Stimulated activated CD8-positive, alpha-beta memory T cell treated with anti-CD3 and anti-CD28 coated beads, Interleukin-15, amount 100 ng/mL, for 48 hours (primary cell): ENCODE results near the gene ZBTB48.
A peak's percentile ranks its signal among the peaks of the same experiment; 100 is the strongest.
"Not testable (repeated sequence)": the region's sequence is repeated elsewhere in the genome, so short reads cannot be mapped to it uniquely, and the experiment has no call there.

Source experiments
- DNase-seq, 2 donors: peaks; one replicate each; pipeline ENCODE4 v3.0.0-alpha.2; 2020; ENCODE audit warnings: low read depth in 2 of 2

Gene ZBTB48

DNA sequence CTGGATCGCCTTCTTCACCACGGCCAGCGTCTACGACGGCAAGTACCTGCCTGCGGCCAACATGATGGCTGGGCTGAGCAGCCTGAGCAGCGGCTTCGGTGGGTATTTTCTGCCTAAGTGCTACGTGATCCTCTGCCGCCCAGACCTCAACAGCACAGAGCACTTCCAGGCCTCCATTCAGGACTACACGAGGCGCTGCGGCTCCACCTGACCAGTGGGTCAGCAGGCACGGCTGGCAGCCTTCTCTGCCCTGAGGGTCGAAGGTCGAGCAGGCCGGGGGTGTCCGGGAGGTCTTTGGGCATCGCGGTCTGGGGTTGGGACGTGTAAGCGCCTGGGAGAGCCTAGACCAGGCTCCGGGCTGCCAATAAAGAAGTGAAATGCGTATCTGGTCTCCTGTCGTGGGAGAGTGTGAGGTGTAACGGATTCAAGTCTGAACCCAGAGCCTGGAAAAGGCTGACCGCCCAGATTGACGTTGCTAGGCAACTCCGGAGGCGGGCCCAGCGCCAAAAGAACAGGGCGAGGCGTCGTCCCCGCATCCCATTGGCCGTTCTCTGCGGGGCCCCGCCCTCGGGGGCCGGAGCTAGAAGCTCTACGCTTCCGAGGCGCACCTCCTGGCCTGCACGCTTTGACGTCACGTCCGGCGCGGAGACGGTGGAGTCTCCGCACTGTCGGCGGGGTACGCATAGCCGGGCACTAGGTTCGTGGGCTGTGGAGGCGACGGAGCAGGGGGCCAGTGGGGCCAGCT is at the start of gene ZBTB48:
TSS of gene ZBTB48 (plus strand) at position 621 of the 745 bp plus-strand sequence. CDS start 616 bp downstream, outside the sequence.
- DNase-seq, result peak; percentile 98

DNA sequence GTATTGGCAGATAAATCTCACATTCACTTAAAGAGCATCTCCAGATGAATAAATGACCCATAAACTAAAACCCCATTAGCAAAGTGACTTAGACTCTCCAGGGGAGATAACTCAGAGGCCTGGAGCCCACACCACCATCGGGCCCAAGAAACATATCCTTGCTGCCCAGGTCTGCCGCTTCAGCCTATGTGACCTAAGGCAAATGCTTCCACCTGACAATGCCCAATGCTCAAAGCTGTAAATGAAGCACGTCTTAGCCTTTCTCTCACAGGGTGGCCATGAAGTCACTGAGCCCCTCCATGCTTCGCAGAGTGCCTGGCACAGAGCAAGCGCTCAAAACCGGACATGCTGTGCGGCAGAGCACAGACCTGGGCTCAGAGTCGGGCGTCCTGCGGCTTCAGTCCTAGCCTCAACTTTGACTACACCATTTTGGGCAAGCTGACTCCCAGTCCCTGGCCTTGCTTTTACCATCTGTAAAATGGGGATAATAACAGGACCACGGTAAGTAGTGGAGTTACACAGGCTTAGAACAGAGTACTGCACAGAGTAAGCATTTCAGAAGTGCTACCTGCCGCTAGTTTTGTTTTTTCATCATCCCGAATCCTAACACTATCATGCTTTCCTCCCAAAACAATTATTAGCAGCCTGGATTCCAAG is 49.2 kb upstream of the ZBTB48 start:
- DNase-seq, result no peak

DNA sequence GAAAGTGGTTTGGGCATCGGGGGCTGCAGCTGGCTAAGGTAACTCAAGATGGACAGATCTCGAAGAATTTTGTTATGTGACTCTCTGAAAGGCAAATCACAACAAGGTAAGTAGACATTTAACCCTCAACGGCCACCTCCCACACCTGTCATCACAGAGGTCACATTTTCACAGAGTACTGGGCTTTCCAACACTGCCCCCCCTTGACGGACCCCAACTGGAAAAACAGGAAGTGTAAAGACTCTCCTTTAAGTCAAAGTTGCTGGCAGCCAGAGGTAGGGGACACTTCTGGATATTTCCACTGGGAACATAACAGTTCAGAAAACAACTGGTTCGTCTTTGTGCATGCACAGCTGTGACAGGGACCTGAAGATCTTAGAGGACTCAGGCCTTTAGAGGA is 47.8 kb upstream of the ZBTB48 start:
- no peak for DNase-seq

DNA sequence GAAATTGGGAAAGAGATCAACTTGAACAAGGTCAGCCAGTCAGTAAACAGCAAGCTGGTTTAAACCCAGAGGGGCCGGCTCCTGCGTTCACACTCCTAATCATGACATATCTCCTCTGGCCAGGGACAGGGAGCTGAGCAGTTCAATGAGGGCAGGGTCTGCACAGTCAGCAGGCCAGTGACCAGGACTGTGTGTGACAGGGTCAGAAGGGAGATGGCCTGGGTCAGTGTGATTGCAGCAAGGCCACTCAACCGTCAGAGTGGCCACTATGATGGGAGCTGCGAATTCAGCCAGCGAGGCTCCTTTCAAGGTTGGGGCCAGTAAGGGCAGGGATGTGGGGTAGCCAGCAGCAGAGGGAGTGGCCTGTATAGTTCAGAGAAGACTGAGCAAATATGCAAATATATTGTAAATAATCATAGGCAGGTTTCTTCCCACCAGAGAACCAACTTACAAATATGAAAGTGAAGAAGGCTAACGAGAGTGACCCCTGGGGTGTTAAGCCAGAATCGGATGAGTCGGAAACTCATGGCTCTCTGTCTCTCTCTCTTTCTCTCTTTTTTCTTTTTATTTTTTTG is 45.5 kb upstream of the ZBTB48 start:
- DNase-seq, result no peak

DNA sequence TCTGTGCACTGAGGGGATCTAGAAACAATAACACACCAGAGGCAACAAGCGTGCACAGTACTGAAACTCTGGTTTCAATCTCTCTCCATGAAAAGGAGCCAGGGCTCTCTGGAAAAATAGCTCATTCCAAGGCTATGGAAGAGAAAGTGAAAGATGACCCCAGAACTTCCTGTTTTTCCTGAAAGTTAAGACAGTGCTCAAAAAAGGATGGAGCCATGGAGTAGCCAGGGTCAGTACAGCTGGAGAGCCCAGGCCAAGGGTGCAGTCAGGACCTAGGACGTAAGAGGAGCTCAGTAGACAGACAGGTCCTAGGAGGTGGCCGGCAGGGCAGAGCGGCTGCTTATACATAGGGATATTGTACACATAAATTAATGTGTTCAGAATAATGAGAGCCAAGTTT is 44.6 kb upstream of the ZBTB48 start:
- DNase-seq, result no peak

DNA sequence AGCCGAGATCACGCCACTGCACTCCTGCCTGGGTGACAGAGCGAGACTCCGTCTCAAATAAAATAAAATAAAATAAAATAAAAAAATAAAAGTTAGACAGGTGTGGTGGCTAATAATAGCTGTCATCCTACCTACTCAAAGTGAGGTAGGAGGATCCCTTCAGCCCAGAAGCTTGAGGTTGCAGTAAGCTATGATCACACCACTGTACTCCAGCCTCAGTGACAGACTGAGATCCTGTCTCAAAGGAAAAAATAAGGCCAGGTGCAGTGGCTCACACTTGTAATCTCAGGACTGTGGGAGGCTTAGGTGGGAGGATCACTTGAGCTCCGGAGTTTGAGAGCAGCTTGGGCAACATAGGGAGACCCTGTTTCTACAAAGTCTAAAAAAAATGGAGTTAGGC is 43.5 kb upstream of the ZBTB48 start:
- no peak for DNase-seq

DNA sequence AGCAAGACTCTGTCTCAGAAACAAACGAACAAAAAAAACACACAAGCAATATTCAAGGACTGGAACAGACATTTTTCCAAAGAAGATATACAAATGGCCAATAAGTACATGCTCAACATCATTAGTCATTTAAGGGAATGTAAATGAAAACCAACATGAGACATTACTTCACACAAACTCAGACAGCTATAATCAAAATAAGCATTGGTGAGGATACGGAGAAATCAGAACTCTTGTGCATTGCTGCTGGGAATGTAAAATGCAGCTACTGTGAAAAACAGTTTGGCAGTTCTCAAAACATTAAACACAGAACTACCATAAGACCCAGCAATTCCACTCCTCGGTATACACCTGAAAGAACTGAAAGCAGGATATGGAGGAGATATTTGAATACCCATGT is 40.8 kb upstream of the ZBTB48 start:
- DNase-seq, result no peak

DNA sequence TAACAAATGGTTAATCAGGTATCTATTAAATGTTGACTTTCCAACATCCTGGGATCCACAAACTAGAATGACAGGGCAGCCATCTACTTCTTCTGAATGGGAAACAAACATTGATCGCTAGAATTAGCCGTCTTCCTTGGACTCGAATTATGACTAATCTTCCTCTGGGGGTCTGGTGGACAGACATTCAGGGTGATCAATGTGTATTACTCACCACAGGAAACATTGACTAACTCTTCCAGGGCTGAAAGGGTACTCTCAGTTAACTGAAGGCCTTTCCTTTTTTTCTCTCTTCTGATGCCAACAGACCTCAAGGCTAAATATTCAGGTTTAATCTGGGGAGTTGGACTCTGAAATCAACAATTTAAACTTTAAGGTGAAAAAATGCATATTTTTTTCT is 35.0 kb upstream of the ZBTB48 start:
- no peak for DNase-seq

DNA sequence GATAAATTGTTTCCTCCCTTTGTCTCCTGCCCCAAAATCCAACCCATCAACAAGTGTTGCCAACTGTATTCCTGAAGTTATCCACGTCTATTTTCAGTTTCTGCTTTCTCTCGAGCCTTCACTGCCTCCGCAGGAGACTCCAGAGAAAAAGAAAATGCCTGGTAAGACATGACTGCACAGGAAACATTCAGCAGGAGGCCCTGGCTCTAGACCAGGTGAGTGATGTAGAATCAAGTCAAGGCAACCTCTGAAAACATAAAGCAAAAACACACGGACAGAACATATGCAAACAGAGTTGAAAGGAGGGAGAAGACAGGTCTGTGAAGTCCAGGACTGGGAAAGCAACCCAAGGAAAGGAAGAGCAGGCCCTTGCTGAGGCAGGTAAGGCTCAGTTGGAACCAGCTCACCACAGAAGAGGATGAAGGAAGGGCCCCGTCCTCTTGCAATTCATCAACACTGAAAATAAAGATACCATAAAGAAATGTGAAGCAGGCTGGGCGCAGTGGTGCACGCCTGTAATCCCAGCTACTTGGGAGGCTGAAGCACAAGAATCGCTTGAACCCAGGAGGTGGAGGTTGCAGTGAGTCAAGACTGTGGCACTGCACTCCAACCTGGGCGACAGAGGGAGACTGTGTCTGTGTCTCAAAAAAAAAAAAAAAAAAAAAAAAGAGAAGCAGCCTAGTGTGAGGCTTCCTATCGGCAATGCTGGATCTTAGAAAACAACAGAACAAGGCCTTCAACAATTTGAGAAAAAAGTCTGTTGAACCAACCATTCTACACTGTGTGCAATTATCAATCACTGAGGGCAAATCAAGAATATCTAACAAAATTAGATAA is 34.3 kb upstream of the ZBTB48 start:
- DNase-seq, result no peak

DNA sequence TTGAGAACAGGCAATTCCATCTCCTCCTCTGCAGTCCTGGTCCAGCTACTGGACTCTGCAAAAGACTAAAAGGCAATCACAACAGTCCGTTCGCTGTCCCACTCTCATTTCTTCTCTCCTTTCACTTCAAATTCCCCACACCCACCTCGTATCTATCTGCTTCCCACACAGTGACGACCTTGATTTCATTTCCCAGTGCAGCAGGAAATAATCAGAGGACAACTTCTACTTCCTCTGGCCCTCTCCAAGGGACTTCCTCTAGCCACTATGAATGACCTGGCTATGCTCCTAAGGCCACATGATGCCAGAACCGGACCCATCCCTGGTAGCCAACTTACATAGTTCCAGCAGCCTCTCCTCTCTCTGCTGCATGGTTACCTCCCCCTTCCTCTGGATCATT is 33.5 kb upstream of the ZBTB48 start:
- DNase-seq, result no peak

DNA sequence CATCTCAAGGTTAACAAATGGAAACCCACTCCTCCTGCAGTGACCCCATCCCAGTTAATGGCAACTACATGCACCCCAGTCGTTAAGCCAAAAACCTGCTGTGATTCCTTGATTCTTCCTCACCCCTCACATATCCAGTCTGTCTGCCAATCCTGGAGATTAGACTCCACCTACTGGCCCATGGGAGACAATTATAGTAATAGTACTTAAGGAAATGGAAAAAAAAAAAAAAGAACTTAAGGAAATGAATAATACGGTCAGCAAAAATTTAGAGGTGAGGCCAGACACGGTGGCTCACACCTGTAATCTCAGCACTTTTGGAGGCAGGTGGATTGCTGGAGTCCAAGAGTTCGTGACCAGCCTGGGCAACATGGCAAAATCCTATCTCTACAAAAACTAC is 32.5 kb upstream of the ZBTB48 start:
- DNase-seq, result no peak

DNA sequence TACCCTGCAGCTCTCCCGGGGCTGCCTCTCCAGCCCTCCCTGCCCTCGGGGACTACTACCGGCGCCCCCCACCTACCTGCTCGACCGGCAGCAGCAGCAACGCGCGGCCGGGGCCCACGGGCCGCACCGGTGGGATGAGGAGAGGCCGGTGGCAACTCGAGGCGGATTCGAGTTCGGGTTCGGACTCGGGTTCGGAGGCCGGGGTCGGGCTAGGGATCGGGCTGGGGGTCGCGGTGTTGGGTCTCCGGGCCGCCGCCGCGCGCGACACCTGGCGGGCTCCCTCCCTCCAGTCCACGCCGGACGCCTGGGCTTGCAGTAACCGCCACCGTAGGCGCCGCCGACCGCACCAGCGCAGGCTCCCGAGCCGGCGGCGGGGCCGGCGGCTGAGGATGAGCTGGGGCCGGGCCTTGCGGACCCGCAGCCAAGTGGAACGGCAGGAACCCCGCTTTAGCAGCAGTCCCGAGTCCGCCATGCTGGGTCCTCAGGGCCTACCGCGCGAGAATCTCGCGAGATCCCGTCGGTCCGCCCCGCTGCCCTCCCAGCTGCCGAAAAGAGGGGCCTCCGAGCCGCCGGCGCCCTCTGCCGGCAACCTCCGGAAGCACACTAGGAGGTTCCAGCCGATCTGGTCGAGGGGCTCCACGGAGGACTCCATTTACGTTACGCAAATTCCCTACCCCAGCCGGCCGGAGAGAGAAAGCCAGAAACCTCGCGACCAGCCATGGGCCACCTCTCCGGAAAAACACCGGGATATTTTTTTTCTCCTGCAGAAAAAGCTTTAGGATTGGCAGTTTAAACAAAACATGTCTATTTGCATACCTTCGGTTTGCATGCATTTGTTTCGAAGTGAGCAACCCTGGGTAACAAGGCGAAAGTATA is 25.5 kb upstream of the ZBTB48 start, which contains the start of gene NOL9:
TSS of gene NOL9 (minus strand) at position 483 of the 876 bp plus-strand sequence. CDS start at position 472, 11 bp downstream.
- peak; percentile 90 to 92 for DNase-seq

DNA sequence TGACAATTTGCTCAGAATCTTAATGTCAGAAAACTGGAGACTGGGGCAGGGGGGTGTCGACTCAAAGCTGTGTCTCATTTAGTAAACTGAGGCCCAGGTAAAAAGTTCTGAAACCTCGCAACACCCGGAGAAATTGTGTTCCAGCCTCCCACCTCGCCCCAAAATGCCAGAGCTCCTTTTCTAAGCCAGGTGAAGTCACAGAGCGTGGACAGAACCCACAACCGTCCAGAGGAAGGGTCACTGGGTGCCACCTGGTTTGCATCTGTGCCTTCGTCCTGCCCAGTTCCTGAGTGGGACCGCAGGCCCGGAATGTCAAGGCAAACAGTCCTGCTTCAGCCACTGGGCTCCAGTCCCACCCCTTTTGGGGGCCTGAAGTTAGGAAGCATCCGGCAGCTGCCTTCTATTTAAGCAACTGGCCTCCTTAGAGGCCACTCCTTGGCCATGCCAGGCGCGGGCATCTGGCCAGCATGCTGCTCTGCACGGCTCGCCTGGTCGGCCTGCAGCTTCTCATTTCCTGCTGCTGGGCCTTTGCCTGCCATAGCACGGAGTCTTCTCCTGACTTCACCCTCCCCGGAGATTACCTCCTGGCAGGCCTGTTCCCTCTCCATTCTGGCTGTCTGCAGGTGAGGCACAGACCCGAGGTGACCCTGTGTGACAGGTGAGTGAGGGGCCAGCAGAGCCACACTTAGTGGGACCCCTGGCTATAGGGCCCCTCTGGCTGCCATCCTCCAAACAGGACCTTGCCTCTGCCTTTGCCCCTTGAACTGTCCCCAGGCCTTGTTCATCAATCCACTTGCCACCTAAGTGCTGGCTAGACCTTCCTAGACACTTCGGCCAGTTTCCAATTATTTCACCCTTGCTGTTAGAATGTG is 24.7 kb upstream of the ZBTB48 start, which contains the start of gene TAS1R1:
TSS of gene TAS1R1 (plus strand) at position 401 of the 872 bp plus-strand sequence. CDS start at position 468, 67 bp downstream.
- no peak for DNase-seq

DNA sequence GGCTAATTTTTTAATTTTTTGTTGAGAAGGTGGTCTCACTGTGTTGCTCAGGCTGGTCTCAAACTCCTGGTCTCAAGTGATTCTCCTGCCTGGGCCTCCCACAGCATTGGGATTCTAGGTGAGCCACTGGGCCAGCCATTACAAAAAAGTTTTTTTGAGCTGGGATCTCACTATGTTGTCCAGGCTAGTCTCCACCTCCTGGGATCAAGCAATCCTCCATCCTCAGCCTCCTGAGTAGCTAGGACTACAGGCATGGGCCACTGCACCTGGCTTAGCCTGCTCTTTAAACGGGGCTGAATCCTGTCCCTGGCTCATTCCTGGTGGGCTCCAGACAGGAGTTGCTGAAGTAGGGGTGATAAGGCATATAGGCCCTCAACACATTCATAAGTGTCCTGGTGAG is 22.2 kb upstream of the ZBTB48 start:
- DNase-seq, result no peak

DNA sequence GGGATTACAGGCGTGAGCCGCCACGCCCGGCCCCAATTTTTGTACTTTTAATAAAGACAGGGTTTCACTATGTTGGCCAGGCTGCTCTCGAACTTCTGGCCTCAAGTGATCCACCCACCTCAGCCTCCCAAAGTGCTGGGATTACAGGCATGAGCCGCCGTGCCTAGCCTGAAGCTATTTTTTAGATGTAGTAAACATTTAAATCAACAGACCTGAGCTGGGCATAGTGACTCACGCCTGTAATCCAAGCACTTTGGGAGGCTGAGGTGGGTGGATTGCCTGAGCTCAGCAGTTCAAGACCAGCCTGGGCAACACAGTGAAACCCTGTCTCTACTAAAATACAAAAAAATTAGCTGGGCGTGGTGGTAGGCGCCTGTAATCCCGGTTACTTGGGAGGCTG is 20.6 kb upstream of the ZBTB48 start:
- not testable (repeated sequence) for DNase-seq

DNA sequence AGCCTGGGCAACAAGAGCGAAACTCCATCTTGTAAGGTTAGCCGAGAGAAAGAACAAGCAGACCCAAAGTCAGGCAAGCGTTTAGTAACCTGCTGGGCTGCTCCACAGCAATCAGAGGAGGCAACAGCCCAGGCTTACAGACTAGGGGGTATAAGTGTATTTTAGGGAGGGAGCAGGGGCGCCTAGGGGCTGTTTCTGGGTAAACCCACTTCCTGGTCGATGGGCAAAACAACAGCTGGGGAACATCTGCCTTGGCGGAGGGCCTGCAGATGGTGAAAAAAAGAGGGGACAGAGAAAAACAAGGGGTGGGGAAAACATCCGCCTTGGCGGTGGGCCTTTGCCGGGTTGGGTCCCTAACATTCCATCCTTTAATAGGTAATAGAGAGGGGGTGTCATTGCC is 19.5 kb upstream of the ZBTB48 start:
- DNase-seq, result no peak

DNA sequence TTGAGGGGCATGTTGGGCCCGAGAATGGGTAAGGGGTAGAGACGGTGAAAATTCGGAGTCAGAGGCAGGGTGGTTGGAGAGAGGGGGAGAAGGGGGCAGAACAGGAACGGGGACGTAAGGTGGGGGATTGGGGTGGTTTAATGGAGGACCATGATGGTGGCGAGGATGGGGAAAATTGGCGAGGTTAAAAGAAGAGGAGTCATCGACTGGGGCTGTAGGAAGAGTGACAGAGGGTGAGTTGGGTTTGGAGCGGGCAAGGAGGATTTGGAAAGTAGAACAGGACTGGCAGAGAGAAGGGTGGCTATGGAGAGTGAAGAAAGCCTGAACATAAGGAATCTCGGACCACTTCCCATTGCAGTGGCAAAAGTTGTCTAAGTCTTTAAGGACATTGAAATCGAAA is 10.8 kb upstream of the ZBTB48 start:
- DNase-seq, result no peak

DNA sequence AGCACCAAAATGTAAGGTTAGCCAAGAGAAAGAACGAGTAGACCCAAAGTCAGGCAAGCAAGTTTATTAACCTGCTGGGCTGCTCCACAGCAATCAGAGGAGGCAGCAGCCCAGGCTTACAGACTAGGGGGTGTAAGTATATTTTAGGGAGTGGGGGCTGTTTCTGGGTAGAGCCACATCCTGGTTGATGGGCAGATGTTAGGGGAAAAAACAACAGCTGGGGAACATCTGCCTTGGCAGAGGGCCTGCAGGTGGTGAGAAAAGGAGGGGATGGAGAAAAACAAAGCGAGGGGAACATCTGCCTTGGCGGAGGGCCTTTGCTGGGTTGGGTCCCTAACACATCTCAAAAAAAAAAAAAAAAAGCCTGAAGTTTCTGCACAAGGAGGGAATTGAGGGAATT is 9.7 kb upstream of the ZBTB48 start:
- no peak for DNase-seq

DNA sequence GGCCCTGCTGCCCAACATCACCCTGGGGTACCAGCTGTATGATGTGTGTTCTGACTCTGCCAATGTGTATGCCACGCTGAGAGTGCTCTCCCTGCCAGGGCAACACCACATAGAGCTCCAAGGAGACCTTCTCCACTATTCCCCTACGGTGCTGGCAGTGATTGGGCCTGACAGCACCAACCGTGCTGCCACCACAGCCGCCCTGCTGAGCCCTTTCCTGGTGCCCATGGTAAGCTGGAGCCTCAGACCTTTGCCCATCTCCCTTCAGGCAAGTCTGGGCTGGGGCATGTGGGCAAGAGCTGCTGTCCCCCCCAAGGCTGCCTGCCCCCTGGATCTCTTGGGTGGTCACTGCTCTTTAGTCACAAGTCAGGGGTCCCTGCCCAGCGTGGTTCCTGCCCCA is 8.8 kb upstream of the ZBTB48 start:
- no peak for DNase-seq
